ENCODE measurements around the gene DNAJC18.

DNA sequence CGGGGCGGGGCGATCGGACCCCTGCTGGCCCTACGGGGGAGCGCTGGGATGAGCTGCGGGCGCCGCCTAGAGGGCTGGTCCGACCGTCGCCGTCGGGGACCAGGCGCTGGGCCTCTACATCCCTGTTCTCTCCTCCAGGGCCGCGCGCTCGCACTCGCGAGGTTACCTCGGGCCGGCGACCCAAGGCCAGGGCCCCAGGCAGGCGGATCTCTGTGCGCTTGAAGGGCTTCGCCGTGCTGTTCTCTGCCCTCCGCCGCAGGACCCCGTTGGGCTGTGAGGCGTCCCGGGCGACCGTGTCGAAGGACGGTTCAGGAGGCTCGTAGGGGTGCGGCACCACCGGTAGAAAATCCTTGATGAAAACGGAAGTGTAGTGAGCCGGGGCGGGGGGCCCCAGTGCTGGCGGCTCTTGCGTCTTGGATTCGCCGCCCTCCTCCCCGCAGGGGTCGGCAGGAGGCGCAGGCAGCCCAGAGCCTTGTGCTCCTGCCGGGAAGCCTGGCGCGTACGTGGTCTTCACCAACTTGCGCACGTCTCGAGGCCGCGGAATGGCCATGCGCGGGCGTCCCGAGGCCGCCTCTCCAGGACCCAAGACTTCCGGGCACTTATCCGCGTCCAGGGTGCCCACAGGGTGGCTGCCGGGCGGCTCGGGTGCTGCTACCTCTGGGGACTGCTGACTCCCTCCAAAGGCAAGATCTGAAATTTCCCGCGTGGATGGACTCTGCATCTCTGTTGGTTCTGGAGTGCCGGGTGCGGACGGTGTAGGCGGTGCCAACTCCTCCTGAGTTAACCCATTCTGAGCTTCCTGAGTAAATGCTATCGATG, 46.4 kb downstream of the DNAJC18 start:
- TF ChIP-seq, protein P1, sequence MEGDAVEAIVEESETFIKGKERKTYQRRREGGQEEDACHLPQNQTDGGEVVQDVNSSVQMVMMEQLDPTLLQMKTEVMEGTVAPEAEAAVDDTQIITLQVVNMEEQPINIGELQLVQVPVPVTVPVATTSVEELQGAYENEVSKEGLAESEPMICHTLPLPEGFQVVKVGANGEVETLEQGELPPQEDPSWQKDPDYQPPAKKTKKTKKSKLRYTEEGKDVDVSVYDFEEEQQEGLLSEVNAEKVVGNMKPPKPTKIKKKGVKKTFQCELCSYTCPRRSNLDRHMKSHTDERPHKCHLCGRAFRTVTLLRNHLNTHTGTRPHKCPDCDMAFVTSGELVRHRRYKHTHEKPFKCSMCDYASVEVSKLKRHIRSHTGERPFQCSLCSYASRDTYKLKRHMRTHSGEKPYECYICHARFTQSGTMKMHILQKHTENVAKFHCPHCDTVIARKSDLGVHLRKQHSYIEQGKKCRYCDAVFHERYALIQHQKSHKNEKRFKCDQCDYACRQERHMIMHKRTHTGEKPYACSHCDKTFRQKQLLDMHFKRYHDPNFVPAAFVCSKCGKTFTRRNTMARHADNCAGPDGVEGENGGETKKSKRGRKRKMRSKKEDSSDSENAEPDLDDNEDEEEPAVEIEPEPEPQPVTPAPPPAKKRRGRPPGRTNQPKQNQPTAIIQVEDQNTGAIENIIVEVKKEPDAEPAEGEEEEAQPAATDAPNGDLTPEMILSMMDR (IDR thresholded peaks at IDR 0.05) = peak in 3 of 5 experiments; percentile 38 to 61 (median 60)
- TF ChIP-seq POLR2A (IDR thresholded peaks at IDR 0.05) (no peak), EP300 (IDR thresholded peaks at IDR 0.05) (no peak)

Measured in tibial nerve (tissue), 4 donors.